Mucosa of stomach (tissue), 1 donor: ENCODE measurements around the gene PRKAR1B.

Source experiments
- H3K27me3 ChIP-seq: one replicate; pipeline ENCODE4 v1.7.0; 2013; ENCODE audit warnings: mild to moderate bottlenecking, low read length; ENCODE audit not compliant: control insufficient read depth, insufficient read depth
- H3K36me3 ChIP-seq: one replicate; pipeline ENCODE4 v1.7.0; 2013; ENCODE audit warnings: low read length; ENCODE audit not compliant: control insufficient read depth, insufficient read depth
- H3K4me1 ChIP-seq: one replicate; pipeline ENCODE4 v1.7.0; 2013; ENCODE audit warnings: mild to moderate bottlenecking, low read length; ENCODE audit not compliant: control insufficient read depth, insufficient read depth
- H3K4me3 ChIP-seq: one replicate; pipeline ENCODE4 v1.7.0; 2013; ENCODE audit warnings: low read length
- H3K9ac ChIP-seq: one replicate; pipeline ENCODE4 v1.7.0; 2013; ENCODE audit warnings: mild to moderate bottlenecking, low read length, moderate library complexity
- H3K9me3 ChIP-seq: one replicate; pipeline ENCODE4 v1.7.0; 2013; ENCODE audit warnings: mild to moderate bottlenecking, low read length, moderate library complexity; ENCODE audit not compliant: control insufficient read depth
- donor health status: Pancreatic carcinoma.

Gene PRKAR1B

GRCh38 chr7:594212-594913 is 132.7 kb downstream of the PRKAR1B start:
- Histone ChIP-seq H3K9ac (no peak overlapping the region), H3K4me1 (no peaks in the 10 kb centered on the region), H3K9me3 (no peaks in the 10 kb centered on the region), H3K36me3 (no peaks in the 10 kb centered on the region), H3K27me3 (no peaks in the 10 kb centered on the region), H3K4me3 (no peak overlapping the region)

- Histone ChIP-seq H3K4me3 (no peak overlapping the region), H3K9me3 (no peaks in the 10 kb centered on the region), H3K9ac (no peak overlapping the region), H3K27me3 (no peaks in the 10 kb centered on the region), H3K4me1 (no peaks in the 10 kb centered on the region), H3K36me3 (no peaks in the 10 kb centered on the region)
Measured at GRCh38 chr7:593324-594115, 133.6 kb downstream of the PRKAR1B start.

GRCh38 chr7:591856-592628 is 135.0 kb downstream of the PRKAR1B start:
- Histone ChIP-seq H3K36me3 (no peaks in the 10 kb centered on the region), H3K27me3 (no peaks in the 10 kb centered on the region), H3K4me3 (no peak overlapping the region), H3K4me1 (no peaks in the 10 kb centered on the region), H3K9me3 (no peaks in the 10 kb centered on the region), H3K9ac (no peak overlapping the region)

GRCh38 chr7:590731-591551 is 136.1 kb downstream of the PRKAR1B start:
- no peaks in the 10 kb centered on the region for H3K4me1 ChIP-seq
- no peaks in the 10 kb centered on the region for H3K9me3 ChIP-seq
- no peaks in the 10 kb centered on the region for H3K36me3 ChIP-seq
- H3K4me3 ChIP-seq: no peak overlapping the region
- H3K9ac ChIP-seq: no peak overlapping the region
- no peaks in the 10 kb centered on the region for H3K27me3 ChIP-seq

- Histone ChIP-seq H3K36me3 (no peaks in the 10 kb centered on the region), H3K4me1 (no peaks in the 10 kb centered on the region), H3K9me3 (no peaks in the 10 kb centered on the region), H3K9ac (no peak overlapping the region), H3K4me3 (no peak overlapping the region), H3K27me3 (no peaks in the 10 kb centered on the region)
Measured at GRCh38 chr7:589781-590575, 137.1 kb downstream of the PRKAR1B start.

GRCh38 chr7:587767-588166 is 139.3 kb downstream of the PRKAR1B start:
- Histone ChIP-seq H3K4me3 (no peak overlapping the region), H3K4me1 (no peaks in the 10 kb centered on the region), H3K36me3 (no peaks in the 10 kb centered on the region), H3K27me3 (no peaks in the 10 kb centered on the region), H3K9me3 (no peaks in the 10 kb centered on the region), H3K9ac (no peak overlapping the region)

GRCh38 chr7:586494-586893 is 140.6 kb downstream of the PRKAR1B start:
- no peak overlapping the region for H3K9ac ChIP-seq
- H3K27me3 ChIP-seq: no peaks in the 10 kb centered on the region
- H3K4me3 ChIP-seq: no peak overlapping the region
- H3K9me3 ChIP-seq: no peaks in the 10 kb centered on the region
- no peaks in the 10 kb centered on the region for H3K36me3 ChIP-seq
- H3K4me1 ChIP-seq: no peaks in the 10 kb centered on the region

GRCh38 chr7:585873-586272 is 141.2 kb downstream of the PRKAR1B start:
- Histone ChIP-seq H3K4me3 (no peak overlapping the region), H3K9ac (no peak overlapping the region), H3K4me1 (no peaks in the 10 kb centered on the region), H3K9me3 (no peaks in the 10 kb centered on the region), H3K36me3 (no peaks in the 10 kb centered on the region), H3K27me3 (no peaks in the 10 kb centered on the region)

- Histone ChIP-seq H3K27me3 (no peaks in the 10 kb centered on the region), H3K9me3 (no peaks in the 10 kb centered on the region), H3K4me3 (no peak overlapping the region), H3K4me1 (no peaks in the 10 kb centered on the region), H3K36me3 (no peaks in the 10 kb centered on the region), H3K9ac (no peak overlapping the region)
Measured at GRCh38 chr7:585229-585711, 141.8 kb downstream of the PRKAR1B start.

- Histone ChIP-seq H3K4me1 (no peaks in the 10 kb centered on the region), H3K9me3 (no peaks in the 10 kb centered on the region), H3K4me3 (no peak overlapping the region), H3K9ac (no peak overlapping the region), H3K27me3 (no peaks in the 10 kb centered on the region), H3K36me3 (no peaks in the 10 kb centered on the region)
Measured at GRCh38 chr7:584820-585219, 142.3 kb downstream of the PRKAR1B start.

GRCh38 chr7:584122-584465 is 143.0 kb downstream of the PRKAR1B start:
- no peaks in the 10 kb centered on the region for H3K9me3 ChIP-seq
- H3K9ac ChIP-seq: no peak overlapping the region
- no peaks in the 10 kb centered on the region for H3K4me1 ChIP-seq
- H3K4me3 ChIP-seq: no peak overlapping the region
- no peaks in the 10 kb centered on the region for H3K27me3 ChIP-seq
- no peaks in the 10 kb centered on the region for H3K36me3 ChIP-seq
